GM18520 (cell line): ENCODE measurements around the gene GABRB2.

ENCODE experiments used
- ATAC-seq: cut with Tn5 transposase; IDR thresholded peaks from one replicate; pipeline ENCODE4 v1.9.1; 2021; ENCODE audit not compliant: unreplicated experiment

GABRB2 gene

DNA sequence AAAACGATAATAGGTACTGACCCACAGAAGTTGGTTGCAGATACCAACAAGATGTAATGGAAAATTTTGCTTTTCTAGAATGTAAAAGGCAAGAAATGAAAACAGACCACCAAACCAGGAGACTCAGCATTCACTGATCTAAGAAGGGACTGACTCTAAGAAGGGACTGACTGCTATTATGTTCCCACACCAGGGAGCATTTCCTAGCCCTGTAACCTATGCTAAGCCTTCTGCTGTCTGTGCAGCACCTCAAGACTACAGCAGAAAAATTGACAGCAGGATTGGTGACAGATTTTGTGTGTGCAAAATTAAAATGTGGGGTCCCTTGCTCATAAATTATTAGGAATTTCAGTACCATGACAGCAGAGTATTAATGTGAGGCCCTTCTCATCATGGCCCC, 154.8 kb downstream of the GABRB2 start:
- ATAC-seq = no peak

DNA sequence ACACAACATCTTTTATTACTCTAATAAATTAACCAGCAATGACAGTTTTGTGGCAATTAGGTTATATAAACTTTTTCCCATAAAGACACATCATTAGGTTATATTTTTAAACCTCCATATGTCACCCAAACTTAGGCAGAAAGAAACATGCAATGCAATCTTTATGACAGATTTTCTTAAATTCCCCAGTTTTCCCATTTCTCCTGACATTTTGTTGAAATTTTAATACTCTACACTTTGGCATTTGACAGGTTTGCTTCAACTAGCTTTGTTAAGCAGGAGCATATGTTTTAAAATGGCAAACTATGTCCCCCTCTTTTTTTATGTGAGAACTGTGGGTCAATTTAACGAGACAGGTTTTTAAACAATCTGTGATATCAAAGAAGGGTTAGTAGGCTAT, 155.5 kb downstream of the GABRB2 start:
- no peak for ATAC-seq

DNA sequence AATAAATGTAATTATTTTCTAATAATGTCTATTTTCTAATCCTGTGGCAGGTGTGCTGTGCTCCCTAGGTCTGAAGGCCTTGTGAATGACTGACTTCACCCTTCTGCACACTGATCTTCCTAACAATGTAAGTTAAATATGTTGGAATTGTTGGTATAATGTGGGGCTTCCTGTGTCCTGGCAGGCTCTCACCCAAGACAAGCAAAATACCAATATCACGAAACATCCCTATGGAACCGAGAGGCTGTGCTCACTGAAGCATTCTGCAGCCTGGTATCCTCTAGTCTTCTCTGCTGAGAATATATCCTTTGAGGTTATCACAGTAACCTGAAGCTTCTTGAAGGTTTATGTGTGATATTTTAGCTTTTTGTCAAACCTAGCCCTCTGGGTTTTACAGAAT, 159.4 kb downstream of the GABRB2 start:
- no peak for ATAC-seq

DNA sequence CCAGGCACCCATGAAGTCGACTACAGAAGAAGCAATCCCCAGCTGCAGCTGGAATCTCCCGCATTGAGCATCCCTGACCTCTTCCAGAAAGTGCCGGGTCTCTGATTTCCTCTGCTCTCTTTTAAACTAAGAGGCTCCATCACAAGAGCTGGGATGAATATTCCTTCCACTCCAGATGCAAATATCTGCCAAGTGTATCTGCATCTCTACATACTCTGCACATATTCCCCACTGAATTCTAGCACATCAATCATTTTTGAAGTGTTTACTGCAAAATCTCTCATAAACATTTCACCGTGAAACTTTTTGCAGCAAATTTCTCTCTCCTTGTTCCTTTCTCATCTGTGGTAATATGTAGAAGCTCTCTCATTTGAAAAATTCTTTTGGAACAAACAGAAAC, 161.5 kb downstream of the GABRB2 start:
- no peak for ATAC-seq

DNA sequence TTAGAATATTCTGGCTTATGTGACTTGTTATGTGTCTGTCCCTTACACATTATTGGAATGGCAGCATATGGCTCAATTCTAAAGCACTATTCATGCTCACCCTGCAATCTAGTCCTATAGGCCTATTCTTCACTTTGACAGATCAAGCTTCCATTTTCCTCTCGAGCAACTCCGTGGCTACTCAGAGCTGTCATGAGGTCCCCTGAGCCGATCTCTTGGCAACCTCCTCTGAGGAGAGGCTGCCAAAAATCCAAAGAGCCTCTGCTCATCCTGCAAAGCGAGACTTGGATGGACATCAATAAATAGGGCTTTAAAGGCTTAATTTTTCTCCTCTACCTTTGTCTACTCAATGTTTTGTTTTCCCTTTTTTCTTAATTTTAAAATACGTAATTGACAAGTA, 163.8 kb downstream of the GABRB2 start:
- no peak for ATAC-seq

DNA sequence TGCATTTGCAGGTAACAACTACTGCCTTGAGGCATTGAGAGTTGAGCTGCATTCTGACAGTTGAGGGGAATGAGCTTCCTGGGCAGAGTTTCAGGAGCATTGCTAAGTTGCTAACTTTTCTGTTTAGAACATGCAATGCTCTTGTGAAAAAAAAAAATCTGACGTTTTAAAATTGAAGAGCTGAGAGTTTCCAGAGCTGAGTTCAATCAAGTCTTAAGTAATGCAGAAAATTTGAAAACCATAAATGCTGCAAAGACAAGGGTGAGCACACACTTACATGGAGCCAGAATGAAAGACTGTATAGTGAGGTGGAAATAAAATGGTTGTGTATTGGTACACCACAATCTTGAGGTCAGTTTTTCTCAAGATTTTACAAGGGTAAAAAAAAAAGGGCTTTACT, 166.0 kb downstream of the GABRB2 start:
- no peak for ATAC-seq

DNA sequence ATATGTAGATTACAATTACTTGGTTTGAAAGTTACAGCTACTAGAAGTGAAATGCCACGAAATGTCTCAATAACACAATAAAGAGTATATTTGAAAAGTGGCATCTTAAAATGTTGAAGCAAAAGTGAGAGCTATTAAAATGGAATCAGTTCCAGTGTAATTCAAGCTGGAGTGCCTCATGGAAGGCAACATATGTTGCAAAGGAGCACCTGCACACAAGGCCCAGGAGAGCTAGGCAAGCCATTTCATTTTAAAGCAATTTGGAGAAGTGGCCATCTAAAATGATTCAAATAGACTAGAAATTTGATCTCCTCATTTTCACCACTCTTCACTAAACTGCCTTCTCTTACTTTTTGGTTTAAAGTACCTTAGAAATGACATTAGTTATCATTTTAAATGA, 167.8 kb downstream of the GABRB2 start:
- no peak for ATAC-seq

DNA sequence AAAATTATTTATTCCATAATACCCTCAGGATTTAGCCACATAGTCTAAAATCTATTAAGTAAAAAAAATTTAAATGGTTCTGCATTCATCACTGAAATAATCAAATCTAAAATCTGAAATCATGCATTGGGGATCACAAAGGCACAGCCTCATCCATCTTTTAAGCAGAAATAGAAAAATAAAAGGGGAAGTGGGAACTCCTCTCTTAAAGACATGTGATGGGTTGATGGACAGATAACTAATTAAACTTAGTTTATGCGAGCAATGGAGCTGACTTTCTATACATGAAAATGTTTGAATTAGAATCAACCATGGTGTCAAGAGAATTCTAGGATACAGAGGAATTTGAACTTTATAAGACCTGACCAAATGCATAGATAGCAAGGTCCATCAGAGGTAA, 170.5 kb downstream of the GABRB2 start:
- no peak for ATAC-seq

DNA sequence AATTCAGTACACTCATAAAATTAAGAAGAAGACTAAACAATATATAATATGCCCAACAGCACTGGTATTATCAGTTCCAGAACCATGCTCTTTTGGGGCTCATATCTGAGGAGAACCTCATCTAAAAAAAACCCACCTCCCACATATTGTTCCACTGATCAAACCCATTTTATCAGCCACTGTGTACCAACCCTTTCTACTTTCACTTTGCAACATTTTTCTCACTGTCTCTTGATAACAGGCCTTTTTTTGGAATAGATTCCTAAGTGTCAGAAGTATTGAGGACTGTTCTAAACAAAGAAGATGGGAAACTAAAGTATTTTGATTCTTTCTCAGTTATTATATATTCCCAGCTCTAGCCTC, 173.2 kb downstream of the GABRB2 start:
- peak; percentile 3 for ATAC-seq

DNA sequence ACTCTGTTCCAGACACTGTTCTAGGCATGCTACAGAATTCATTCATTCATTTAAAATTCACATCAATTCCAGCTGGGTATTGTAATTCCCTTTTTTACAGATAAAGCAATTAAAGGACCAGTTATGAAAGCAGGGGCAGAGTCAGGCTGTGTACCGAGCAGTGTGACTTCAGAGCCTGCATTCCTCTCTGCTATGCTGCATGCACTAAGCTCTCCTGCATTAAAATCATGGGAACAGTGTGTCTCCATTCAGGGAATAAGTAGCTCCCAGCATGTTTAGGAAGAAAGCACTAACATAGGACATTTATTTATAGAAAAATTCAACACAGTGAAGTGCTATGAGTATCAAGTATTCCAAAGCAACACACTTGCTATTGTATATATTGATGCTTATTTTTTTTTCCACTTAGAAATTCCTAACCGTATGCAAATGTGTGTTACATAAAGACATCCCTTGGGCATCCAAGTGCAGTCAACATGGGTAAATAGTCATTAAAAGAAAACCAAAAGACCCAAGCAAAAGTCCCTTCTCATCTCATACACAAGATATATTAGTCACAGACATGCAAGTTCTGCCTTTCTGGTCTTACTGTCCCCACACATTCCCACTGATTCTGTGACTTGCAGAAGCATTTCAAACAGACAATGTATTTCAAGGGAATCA, 173.7 kb downstream of the GABRB2 start:
- ATAC-seq = peak; percentile 64

DNA sequence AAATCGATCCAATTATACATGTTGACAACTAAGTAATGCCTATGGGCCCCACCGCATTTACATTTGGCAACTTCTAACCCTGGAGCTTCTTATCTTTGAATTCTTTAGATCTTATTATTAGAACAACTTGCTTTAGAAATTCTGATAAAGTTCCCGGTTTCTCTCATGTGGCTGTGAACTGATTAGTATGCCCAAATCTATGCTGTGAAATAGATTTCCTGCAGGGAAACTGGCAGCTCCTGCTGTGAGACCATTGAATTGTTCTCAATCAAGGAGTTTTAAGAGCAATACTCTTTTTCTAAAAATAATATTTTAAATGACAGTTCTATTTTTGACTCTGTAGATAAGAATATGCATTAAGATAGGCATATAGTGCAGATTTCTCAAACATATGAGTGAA, 177.5 kb downstream of the GABRB2 start:
- no peak for ATAC-seq

DNA sequence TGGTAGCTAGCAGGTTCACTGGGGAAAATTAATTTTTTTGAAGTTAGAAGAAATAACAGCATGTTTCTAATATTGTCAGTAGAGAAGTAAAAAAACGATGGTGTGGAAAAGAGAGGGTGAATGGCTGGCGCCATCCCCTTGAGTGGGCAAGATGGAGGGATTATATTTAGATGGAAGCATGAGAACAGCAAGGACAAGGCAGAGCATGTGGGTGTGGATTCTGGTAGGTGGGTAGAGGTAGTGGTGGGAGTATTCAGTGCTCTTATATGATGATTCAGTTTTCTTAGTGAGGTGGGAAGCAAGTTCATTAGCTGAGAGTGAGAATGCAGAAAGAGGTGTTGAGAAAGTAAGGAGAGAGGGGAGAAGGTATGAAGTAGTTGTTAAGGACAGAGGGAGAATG, 188.1 kb downstream of the GABRB2 start:
- ATAC-seq = no peak

DNA sequence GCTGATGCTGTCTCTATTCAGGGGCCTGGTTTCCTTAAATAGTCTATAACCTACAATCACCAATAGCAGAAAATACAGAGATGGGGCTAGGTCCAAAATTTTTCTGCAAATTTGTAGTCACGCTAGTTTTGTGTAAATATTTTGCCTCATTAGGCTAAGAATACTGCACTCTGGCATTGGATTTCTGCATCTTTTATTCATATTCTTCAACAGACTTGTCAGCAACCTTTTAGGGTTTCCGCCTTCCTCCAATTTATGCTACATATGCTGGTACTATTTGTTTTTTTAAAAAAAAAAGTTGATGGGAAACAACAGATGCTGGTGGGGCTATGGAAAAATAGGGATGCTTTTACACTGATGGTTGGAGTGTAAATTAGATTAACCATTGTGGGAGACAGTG, 202.3 kb downstream of the GABRB2 start:
- ATAC-seq = no peak

DNA sequence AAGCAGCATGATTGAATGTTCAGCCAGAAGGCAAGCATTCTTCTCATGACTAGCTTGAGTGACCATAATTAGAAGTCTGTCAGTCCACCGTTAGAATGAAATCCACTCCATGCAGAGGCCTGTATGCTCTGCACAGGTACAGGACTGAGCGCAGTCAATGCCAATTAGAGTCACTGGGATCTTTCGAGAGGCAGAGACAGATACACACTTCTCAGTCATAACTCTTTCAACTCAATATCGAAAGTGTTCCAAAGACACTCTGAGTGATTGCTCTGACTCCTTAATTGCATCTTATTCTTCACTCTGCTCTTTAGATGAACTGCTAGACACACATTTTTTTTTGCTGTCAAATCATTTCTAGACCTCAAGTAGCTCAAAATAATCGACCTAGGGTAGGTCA, 203.6 kb downstream of the GABRB2 start:
- ATAC-seq = no peak

DNA sequence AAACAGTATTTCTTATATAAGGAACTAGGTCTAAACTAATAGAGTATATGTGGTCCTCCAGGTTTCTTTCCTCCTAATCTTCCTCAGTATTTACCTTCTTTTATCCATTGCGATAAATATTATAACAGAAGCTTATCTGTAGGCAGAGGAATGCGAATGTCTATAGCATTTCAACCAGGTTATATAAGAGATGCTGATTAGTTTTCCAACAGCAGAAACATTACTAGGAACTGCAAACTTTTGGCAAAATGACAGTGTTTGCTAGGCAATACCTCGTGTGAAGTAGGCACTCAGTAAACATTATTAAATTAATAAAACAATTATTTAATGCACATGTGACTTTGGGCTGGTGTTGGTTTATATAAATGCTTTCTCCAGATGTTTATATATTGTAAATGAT, 206.5 kb downstream of the GABRB2 start:
- ATAC-seq = no peak

DNA sequence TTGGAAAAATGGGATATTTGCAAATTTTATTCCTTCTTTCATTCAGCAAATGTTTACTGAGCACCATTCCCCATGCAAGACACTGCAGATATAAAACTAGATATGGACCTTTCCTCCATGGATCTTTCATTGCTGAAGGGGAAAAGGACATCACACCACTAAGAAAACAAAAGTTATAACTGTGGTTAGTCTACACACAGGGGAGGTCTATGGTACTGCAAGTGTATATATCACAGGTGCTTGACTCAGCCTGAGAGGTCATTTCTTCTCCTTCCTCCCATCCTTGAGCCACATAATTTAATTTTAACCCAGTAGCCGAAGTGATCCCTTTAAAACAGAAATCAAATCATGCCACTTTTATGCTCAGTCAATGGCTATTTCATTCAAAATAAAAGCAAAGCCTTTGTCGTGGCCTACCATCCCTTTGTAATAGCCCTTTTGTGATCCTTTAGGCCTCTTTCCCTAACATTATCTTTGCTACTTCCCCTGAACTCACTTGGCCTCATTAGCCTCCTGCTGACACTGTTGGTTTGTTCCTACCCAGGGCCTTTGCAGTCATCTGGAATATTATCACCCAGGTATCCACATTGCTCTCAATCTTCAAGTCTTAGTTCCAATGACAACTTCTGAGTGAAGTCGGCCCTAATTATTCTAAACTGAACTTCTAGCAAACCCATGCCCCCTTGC, 213.2 kb downstream of the GABRB2 start:
- no peak for ATAC-seq

DNA sequence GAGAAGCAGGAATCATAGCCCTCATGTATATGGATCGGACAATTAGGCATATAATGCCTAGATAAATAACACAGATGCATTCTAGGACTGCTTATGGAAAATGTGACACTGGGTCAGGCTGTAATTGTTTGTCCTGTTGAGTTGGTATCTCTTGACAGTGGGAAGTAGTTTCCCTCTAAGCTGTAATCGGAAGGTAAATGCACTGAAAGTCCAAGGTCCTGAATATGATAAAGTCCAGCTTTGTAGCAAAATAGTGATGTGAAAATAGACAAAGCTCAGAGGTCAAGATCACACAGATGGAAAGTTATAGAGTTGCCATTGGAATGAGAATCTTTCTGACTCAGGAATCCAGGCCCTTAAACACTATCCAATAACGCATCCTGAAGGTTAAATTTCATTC, 214.2 kb downstream of the GABRB2 start:
- ATAC-seq = no peak

DNA sequence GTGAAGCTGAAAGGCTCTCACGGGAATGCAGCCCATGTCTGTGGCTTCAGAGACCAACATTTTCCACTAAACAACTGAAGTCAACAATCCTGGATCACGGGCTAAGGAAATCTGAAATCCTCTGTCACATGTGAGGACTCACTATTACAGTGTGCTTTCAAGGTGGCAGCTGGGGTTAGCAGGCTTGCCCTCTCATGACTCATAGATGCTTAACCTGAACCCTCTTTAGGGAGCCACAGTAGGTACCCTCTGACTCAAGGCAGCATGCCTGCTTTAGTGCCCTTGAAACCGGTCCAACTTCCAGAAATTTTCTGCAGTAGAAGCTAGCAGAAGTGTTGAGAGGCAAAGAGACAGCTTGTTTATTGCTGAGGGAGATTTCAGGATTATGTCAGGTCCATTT, 232.5 kb downstream of the GABRB2 start:
- peak; percentile 29 for ATAC-seq

DNA sequence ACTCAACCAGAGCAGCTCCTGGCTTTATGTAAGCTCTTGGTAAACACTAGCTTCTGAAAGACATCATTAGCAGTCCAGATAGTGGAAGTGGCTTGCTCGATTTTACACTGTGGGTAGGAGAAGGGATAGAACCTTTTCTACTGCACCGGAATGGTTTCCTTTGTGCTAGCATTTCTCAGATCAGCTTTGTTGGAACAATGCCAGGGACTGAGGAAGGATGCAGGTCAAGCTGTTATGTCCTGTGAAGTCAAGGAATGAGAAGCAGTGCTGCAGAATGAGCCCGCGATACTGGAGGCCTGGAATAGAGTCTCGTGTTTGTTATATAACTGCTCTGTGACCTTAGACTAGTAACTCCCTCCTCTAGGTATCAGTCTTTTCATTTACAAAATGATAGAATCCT, 233.6 kb downstream of the GABRB2 start:
- ATAC-seq = no peak

DNA sequence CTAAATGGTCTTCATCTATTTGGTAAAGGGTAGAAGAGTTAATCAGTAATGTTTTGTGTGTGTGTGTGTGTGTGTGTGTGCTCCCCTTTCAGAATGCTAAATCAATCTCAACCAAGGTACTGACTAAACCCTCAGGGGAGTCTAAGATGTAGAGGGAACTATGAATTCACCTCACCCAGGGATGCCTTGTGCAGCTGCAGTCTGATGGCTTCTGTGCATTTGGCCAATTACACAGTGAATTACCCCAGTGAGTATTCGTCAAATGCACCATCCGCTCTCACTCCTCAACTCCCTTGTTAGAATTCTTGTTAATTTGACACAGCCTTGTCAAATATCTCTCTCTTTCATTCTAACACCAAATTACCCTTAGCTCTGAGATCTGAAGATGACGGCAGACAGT, 234.6 kb downstream of the GABRB2 start:
- no peak for ATAC-seq

DNA sequence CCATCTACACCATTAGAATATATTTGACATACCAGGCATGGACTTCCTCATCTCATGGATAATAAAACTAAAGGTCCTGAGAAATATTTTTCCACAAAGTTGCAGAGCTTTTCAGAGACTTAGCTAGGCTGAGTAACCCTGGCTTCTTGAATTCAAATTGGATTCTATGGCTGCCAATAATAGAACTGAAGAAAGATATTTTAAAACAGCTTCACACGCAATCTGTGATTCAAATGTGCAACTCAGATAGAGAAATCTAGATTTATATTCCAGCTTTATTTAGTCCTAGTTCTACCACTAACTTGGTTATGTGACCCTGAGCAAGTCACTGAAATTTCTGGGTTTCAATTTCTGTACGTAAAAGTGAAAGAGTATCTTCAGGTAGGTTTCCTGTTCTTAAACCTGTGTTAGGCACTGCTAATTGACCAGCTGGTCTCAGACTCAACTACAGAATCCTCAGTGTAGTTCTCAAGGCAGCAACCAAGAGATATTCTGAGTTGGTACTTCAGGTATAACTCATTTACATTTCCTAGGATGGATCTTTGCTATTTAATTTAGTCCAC, 235.3 kb downstream of the GABRB2 start:
- peak; percentile 87 for ATAC-seq

DNA sequence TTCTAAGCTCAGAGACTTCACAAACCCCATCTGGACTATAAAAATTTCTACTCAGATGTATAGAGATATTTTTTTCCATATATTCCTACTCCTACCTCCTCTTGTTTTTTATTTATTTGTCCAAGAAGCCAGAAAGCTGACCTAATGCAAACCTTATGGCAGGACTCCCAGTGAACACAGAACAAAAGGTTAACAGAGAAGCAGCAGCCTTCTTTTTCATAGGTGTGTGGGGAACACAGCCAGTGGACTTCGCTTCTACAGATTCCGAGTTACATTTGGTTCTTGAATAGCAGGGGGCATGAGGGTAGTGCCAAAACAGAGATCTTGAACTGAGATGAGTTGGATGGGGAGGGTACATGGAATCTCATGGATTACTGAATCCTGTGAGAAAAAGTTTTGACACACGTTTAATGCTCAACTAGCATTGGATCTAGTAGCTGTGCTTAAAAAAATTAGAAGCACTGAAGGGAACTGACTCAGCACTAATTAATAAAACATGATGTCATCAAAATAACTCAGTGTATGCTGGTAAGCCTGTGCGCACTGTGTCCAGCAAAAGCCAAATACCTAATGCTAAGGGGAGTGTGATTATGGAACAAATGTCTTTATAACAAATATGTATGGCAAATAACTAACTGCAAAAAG, 240.1 kb downstream of the GABRB2 start:
- no peak for ATAC-seq
